HepG2 (cell line): Measurements from ENCODE around the gene PCLO. TPM values are rescaled to one million over a fixed set of nuclear protein-coding genes. Genes with fewer than 3 reads are reported as not detected.

Experiments used
- ATAC-seq: fragments of 200-7000 bp; cut with Tn5 transposase; 3 replicates; pipeline ENCODE4 v1.9.1; 2020; ENCODE audit warnings: mild to moderate bottlenecking, moderate library complexity
- BruUV-seq: library from RNA; stranded (reverse); fragments of 400-500 nt; replicated peaks from 2 replicates; lab custom pipeline; 2021; lab: Mats Ljungman, UMichigan
- CTCF ChIA-PET: fragments of 300-600 bp; formaldehyde crosslinking; extraction: SDS; loops from one replicate; lab custom pipeline; 2021; ENCODE audit warnings: low total read pairs, inconsistent platforms, low intra/inter-chr PET ratio; lab: Yijun Ruan, JAX
- POLR2A ChIA-PET: fragments of 350-600 bp; sonication (Branson Sonifier 250); formaldehyde crosslinking; loops from one replicate; lab custom pipeline; 2020; ENCODE audit warnings: antibody characterized with exemption, inconsistent platforms; lab: Yijun Ruan, JAX
- DNase-seq: peaks from one replicate; pipeline ENCODE4 v3.0.0-alpha.2; 2015; ENCODE audit warnings: low spot score
- FAIRE-seq: peaks from 3 replicates; lab custom pipeline; 2011; peaks lifted over from hg19 to GRCh38; lab: Jason Lieb, UNC
- H2AFZ ChIP-seq: one replicate; pipeline ENCODE4 v1.6.1; 2011; ENCODE audit warnings: low read length, inconsistent platforms
- H3K27ac ChIP-seq: fragments of 300-600 bp; 3 replicates; pipeline ENCODE4 v1.8.0; 2011; ENCODE audit warnings: mixed run types, mild to moderate bottlenecking, mixed read lengths, low read length, inconsistent platforms; ENCODE audit not compliant: insufficient read depth; ENCODE audit errors: extremely low read length
- H3K27me3 ChIP-seq, 2 experiments: fragments of 200-600 bp in 1 of 2; 2 replicates in 1 of 2; 3 replicates in 1 of 2; pipeline versions ENCODE4 v1.6.0 to v1.8.0; 2011; ENCODE audit warnings: low read length in 2 of 2, mild to moderate bottlenecking in 2 of 2, moderate library complexity in 2 of 2, inconsistent platforms in 1 of 2; ENCODE audit not compliant: insufficient read depth in 2 of 2, control insufficient read depth in 1 of 2
- H3K36me3 ChIP-seq, 2 experiments: fragments of 200-600 bp in 1 of 2; replicated peaks in 1 of 2; 2 replicates in 1 of 2; 3 replicates in 1 of 2; pipeline versions ENCODE4 v1.5.1 to v1.8.0; 2011; ENCODE audit warnings: low read length in 2 of 2, inconsistent platforms in 1 of 2; ENCODE audit not compliant: insufficient read depth in 2 of 2, control insufficient read depth in 1 of 2
- H3K4me1 ChIP-seq: 2 replicates; pipeline ENCODE4 v1.5.1; 2012; ENCODE audit warnings: low read length, inconsistent platforms; ENCODE audit not compliant: insufficient read depth
- H3K4me2 ChIP-seq: 2 replicates; pipeline ENCODE4 v1.6.0; 2011; ENCODE audit warnings: low read depth, low read length, inconsistent platforms
- H3K4me3 ChIP-seq, 3 experiments: fragments of 200-600 bp in 1 of 3; sonication (generic), shearing (Covaris generic) in 1 of 3; replicated peaks in 1 of 3; 2 replicates each; pipeline ENCODE4 v1.5.1; 2011 to 2016; ENCODE audit warnings: low read length in 3 of 3, inconsistent platforms in 2 of 3, low read depth in 2 of 3, mild to moderate bottlenecking in 2 of 3, control low read depth in 1 of 3, mixed read lengths in 1 of 3; ENCODE audit not compliant: insufficient read depth in 1 of 3
- H3K79me2 ChIP-seq: one replicate; pipeline ENCODE4 v1.6.1; 2011; ENCODE audit warnings: low read length, inconsistent platforms; ENCODE audit not compliant: insufficient read depth
- H3K9ac ChIP-seq: 2 replicates; pipeline ENCODE4 v1.6.0; 2011; ENCODE audit warnings: mild to moderate bottlenecking, low read depth, low read length, inconsistent platforms; ENCODE audit not compliant: insufficient read depth
- H3K9me3 ChIP-seq: 2 replicates; pipeline ENCODE4 v1.5.1; 2012; ENCODE audit warnings: mild to moderate bottlenecking, low read length
- H4K20me1 ChIP-seq: 2 replicates; pipeline ENCODE4 v1.6.0; 2011; ENCODE audit warnings: inconsistent platforms, mild to moderate bottlenecking, low read length, moderate library complexity; ENCODE audit not compliant: insufficient read depth
- ISL2 ChIP-seq: sonication (generic); formaldehyde crosslinking; IDR thresholded peaks from 2 replicates; pipeline ENCODE4 v1.5.0; 2020; ENCODE audit warnings: missing genetic modification reagents
- JUN ChIP-seq: sonication (generic); formaldehyde crosslinking; IDR thresholded peaks from 2 replicates; pipeline ENCODE4 v1.4.0; 2020; ENCODE audit warnings: mild to moderate bottlenecking, missing genetic modification reagents
- TBL1XR1 ChIP-seq: fragments of 150-350 bp; IDR thresholded peaks from 2 replicates; pipeline ENCODE4 v1.6.1; 2014; ENCODE audit warnings: borderline replicate concordance, low read length; ENCODE audit not compliant: partially characterized antibody
- YEATS4 ChIP-seq: sonication (generic); formaldehyde crosslinking; IDR thresholded peaks from 2 replicates; pipeline ENCODE4 v1.4.0; 2020; ENCODE audit warnings: missing genetic modification reagents, borderline replicate concordance
- ZNF547 ChIP-seq: sonication (generic); formaldehyde crosslinking; IDR thresholded peaks from 2 replicates; pipeline ENCODE4 v1.5.1; 2020; ENCODE audit warnings: mild to moderate bottlenecking, missing genetic modification reagents
- ZNF598 ChIP-seq: sonication (generic); formaldehyde crosslinking; IDR thresholded peaks from 2 replicates; pipeline ENCODE4 v1.5.1; 2020; ENCODE audit warnings: mild to moderate bottlenecking, missing genetic modification reagents, borderline replicate concordance
- ZNF615 ChIP-seq: sonication (generic); formaldehyde crosslinking; IDR thresholded peaks from 2 replicates; pipeline ENCODE4 v1.5.0; 2020; ENCODE audit warnings: mild to moderate bottlenecking, missing genetic modification reagents, borderline replicate concordance
- WGBS: methylation state at CpG from one replicate; pipeline ENCODE4 v1.1.6; 2017; ENCODE audit warnings: low lambda C conversion rate; 5-methylcytosine and 5-hydroxymethylcytosine counted together
- in situ Hi-C: cut with HindIII; loops from 2 replicates; pipeline ENCODE4 v1.10.0; 2017; ENCODE audit warnings: low pct_unique_long_range_greater_than_20kb; ENCODE audit not compliant: extremely low pct_ligation_motif_present
- intact Hi-C: fragments of 100-400 bp; cut with micrococcal nuclease; formaldehyde crosslinking; loops from one replicate; pipeline ENCODE4 v1.10.0; 2022; ENCODE audit not compliant: unreplicated experiment
- polyA plus RNA-seq, 8 experiments: library from polyadenylated mRNA; depleted of rRNA in 3 of 8; stranded (reverse) in 7 of 8; unstranded in 1 of 8; fragments of >200 nt; fragmentation: Illumina TruSeq in 4 of 8; extraction: Trizol in 4 of 8; gene quantifications; 2 replicates each; pipeline versions ENCODE4 v1.2.1 to v1.2.3, GENCODE V29; 2011 to 2016; ENCODE audit warnings: low read depth in 4 of 8, missing spikeins in 1 of 8, mixed read lengths in 1 of 8; ENCODE audit not compliant: insufficient read depth in 1 of 8
- total RNA-seq, 5 experiments: library from RNA; depleted of rRNA; stranded (reverse); fragments of >200 nt; fragmentation: Illumina TruSeq; extraction: Trizol; gene quantifications; 2 replicates each; pipeline ENCODE4 v1.2.3, GENCODE V29; 2016; ENCODE audit warnings: low read depth in 1 of 5
- TF ChIP-seq, protein P1 (sequence below): sonication (generic); formaldehyde crosslinking; IDR thresholded peaks from 2 replicates; pipeline ENCODE4 v1.5.0; 2020; ENCODE audit warnings: missing genetic modification reagents
- TF ChIP-seq, protein P2 (sequence below): sonication (generic); formaldehyde crosslinking; IDR thresholded peaks from 2 replicates; pipeline ENCODE4 v1.9.0; 2021; ENCODE audit warnings: missing genetic modification reagents, borderline replicate concordance
- TF ChIP-seq, protein P3 (sequence below): IDR thresholded peaks from 2 replicates; pipeline ENCODE4 v1.6.1; 2016
- TF ChIP-seq, protein P4 (sequence below): sonication (generic); formaldehyde crosslinking; IDR thresholded peaks from 2 replicates; pipeline ENCODE4 v1.5.0; 2020; ENCODE audit warnings: mild to moderate bottlenecking, missing genetic modification reagents

The PCLO gene
- total and polyA plus RNA-seq, 2 of the 13 experiments (the other 11 are each of a cell fraction or from before 2014, with no cell fraction given) = 0.07 to 0.29 TPM

DNA sequence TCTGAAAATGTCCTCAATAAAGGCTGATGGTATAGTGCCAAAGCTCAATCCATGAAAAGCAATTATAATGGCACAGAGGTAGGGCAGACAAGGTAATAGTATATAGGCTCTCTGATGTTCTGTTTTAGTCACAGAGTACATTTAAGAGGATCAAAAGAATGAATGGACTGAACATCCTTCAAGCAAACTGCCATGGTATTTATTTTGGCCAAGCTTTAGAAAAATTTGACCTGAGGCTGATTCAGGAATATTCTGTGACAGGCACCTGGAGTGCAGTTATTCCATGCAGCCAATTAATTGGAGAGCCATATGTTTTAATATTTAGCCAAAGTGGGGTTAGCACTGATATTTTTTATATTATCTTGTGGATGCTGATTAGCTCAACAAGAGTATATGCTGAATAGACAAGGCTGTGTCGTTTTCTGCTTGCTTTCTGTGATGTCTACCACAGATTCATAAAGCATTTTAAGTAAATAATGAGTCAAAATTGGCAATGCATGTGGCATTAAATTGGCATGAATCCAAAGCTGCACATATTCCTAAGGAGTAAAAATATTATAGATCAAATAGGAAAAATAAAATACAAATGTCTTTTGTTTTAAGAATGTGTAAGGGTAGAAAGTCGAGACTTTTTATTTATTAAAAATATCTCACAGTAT lies 177.4 kb downstream of the PCLO start:
- intact Hi-C loops = no loop called here
- no peak for FAIRE-seq
- in situ Hi-C loops = no loop called here

DNA sequence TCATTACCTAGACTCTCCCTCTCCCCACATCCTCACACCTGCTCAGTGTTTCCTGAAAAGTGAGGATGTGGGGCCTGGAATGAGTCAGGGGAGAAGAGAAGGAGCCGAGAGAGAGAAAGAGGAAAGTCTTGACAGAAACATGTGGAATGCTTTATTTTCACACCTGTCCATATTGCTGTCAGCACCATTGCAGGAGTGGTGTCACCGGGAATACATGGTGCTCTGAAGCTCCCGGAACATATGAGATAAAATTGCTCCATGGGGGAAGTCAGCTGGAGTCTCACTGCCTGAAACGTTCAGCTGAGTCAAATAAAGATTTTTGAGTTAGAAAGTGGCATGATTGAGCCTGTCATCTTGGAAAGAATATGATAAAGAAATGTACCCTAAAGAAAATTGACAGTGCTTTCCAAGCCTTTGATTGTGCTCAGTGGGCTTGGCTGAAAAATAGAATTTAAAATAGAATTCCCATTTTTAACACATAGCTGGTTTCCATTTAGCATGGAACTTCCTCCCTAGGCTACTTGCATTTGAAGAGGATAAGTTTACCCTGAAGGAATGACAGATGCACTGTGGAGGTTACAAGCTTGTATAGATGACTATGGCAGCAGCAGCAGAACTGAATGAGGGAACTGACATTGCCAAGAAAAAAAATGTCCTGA lies 182.4 kb downstream of the PCLO start:
- no TSS peak for BruUV-seq
- H3K4me2 ChIP-seq = no peak overlapping the region
- intact Hi-C loops (no loop called here), in situ Hi-C loops (no loop called here)
- no peaks in the 10 kb centered on the region for H4K20me1 ChIP-seq
- ChIA-PET CTCF (no interaction called here), POLR2A (no interaction called here)
- 0% methylated on average over 4 of the region's 4 CpGs for WGBS
- H3K4me3 ChIP-seq = no peak overlapping the region
- no peaks in the 10 kb centered on the region for H3K36me3 ChIP-seq
- H3K79me2 ChIP-seq = no peaks in the 10 kb centered on the region
- no peaks in the 10 kb centered on the region for H3K4me1 ChIP-seq
- no peak overlapping the region for H3K9ac ChIP-seq
- H2AFZ ChIP-seq = no peak overlapping the region
- FAIRE-seq (no peak), ATAC-seq (no peak), DNase-seq (no peak)
- no peak overlapping the region for H3K27ac ChIP-seq
- H3K27me3 ChIP-seq = no peaks in the 10 kb centered on the region
- H3K9me3 ChIP-seq = no peaks in the 10 kb centered on the region
- no peak for TF ChIP-seq JUN (CRISPR knock-in tag)
- no peak for TF ChIP-seq YEATS4
- TF ChIP-seq ZNF615 = no peak
- TF ChIP-seq, protein P1, sequence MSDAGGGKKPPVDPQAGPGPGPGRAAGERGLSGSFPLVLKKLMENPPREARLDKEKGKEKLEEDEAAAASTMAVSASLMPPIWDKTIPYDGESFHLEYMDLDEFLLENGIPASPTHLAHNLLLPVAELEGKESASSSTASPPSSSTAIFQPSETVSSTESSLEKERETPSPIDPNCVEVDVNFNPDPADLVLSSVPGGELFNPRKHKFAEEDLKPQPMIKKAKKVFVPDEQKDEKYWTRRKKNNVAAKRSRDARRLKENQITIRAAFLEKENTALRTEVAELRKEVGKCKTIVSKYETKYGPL (CRISPR knock-in tag) = no peak
- no peak for TF ChIP-seq TBL1XR1
- TF ChIP-seq, protein P2, sequence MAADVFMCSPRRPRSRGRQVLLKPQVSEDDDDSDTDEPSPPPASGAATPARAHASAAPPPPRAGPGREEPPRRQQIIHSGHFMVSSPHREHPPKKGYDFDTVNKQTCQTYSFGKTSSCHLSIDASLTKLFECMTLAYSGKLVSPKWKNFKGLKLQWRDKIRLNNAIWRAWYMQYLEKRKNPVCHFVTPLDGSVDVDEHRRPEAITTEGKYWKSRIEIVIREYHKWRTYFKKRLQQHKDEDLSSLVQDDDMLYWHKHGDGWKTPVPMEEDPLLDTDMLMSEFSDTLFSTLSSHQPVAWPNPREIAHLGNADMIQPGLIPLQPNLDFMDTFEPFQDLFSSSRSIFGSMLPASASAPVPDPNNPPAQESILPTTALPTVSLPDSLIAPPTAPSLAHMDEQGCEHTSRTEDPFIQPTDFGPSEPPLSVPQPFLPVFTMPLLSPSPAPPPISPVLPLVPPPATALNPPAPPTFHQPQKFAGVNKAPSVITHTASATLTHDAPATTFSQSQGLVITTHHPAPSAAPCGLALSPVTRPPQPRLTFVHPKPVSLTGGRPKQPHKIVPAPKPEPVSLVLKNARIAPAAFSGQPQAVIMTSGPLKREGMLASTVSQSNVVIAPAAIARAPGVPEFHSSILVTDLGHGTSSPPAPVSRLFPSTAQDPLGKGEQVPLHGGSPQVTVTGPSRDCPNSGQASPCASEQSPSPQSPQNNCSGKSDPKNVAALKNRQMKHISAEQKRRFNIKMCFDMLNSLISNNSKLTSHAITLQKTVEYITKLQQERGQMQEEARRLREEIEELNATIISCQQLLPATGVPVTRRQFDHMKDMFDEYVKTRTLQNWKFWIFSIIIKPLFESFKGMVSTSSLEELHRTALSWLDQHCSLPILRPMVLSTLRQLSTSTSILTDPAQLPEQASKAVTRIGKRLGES (CRISPR knock-in tag) = no peak
- TF ChIP-seq ZNF598 = no peak
- TF ChIP-seq, protein P3, sequence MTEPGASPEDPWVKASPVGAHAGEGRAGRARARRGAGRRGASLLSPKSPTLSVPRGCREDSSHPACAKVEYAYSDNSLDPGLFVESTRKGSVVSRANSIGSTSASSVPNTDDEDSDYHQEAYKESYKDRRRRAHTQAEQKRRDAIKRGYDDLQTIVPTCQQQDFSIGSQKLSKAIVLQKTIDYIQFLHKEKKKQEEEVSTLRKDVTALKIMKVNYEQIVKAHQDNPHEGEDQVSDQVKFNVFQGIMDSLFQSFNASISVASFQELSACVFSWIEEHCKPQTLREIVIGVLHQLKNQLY = no peak
- TF ChIP-seq ZNF547 (CRISPR knock-in tag) = no peak
- no peak for TF ChIP-seq ISL2 (CRISPR knock-in tag)

More for the DNA sequence above, 177.4 kb downstream of the PCLO start:
- H3K4me1 ChIP-seq = no peaks in the 10 kb centered on the region
- WGBS = 3% methylated on average over 2 of the region's 2 CpGs
- no peak overlapping the region for H2AFZ ChIP-seq
- H3K79me2 ChIP-seq = no peaks in the 10 kb centered on the region
- H4K20me1 ChIP-seq = no peaks in the 10 kb centered on the region
- no peaks in the 10 kb centered on the region for H3K9me3 ChIP-seq
- ChIA-PET CTCF (no interaction called here), POLR2A (no interaction called here)
- H3K9ac ChIP-seq = no peak overlapping the region
- ATAC-seq = no peak
- DNase-seq = no peak
- no TSS peak for BruUV-seq
- H3K27me3 ChIP-seq = no peaks in the 10 kb centered on the region
- H3K4me2 ChIP-seq = no peak overlapping the region
- H3K36me3 ChIP-seq = no peaks in the 10 kb centered on the region
- no peak overlapping the region for H3K27ac ChIP-seq
- H3K4me3 ChIP-seq = no peak overlapping the region
- TF ChIP-seq, protein P4, sequence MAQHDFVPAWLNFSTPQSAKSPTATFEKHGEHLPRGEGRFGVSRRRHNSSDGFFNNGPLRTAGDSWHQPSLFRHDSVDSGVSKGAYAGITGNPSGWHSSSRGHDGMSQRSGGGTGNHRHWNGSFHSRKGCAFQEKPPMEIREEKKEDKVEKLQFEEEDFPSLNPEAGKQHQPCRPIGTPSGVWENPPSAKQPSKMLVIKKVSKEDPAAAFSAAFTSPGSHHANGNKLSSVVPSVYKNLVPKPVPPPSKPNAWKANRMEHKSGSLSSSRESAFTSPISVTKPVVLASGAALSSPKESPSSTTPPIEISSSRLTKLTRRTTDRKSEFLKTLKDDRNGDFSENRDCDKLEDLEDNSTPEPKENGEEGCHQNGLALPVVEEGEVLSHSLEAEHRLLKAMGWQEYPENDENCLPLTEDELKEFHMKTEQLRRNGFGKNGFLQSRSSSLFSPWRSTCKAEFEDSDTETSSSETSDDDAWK (CRISPR knock-in tag) = no peak
